CD14-positive monocyte (primary cell): ENCODE data around the gene AKR7A3. TPM values are rescaled to one million over a fixed set of nuclear protein-coding genes. Genes with fewer than 3 reads are reported as not detected.

Experiments used
- DNase-seq, 3 donors: peaks; one replicate each; pipeline ENCODE4 v3.0.0-alpha.2; 2011 to 2022
- H2AFZ ChIP-seq: 2 replicates; pipeline ENCODE4 v1.6.0; 2012; ENCODE audit warnings: mild to moderate bottlenecking, low read depth, low read length, inconsistent platforms; ENCODE audit not compliant: insufficient read depth, poor library complexity, severe bottlenecking
- H3K27ac ChIP-seq, 2 donors: 1 replicate in 1 of 2; 2 replicates in 1 of 2; pipeline ENCODE4 v1.5.1; 2012 to 2013; ENCODE audit warnings: low read length in 2 of 2, control low read depth in 1 of 2, inconsistent platforms in 1 of 2, low read depth in 1 of 2, mild to moderate bottlenecking in 1 of 2
- H3K27me3 ChIP-seq, 2 donors: one replicate each; pipeline versions ENCODE4 v1.6.0 to v1.6.1; 2011 to 2013; ENCODE audit warnings: low read length in 2 of 2; ENCODE audit not compliant: control insufficient read depth in 2 of 2, insufficient read depth in 2 of 2
- H3K36me3 ChIP-seq, 2 donors: replicated peaks in 1 of 2; 1 replicate in 1 of 2; 2 replicates in 1 of 2; pipeline versions ENCODE4 v1.5.1 to v1.6.1; 2012 to 2013; ENCODE audit warnings: low read length in 2 of 2, control low read depth in 1 of 2, inconsistent platforms in 1 of 2, mild to moderate bottlenecking in 1 of 2; ENCODE audit not compliant: insufficient read depth in 2 of 2, control insufficient read depth in 1 of 2
- H3K4me1 ChIP-seq, 2 donors: 1 replicate in 1 of 2; 2 replicates in 1 of 2; pipeline versions ENCODE4 v1.5.1 to v1.6.1; 2012 to 2013; ENCODE audit warnings: low read length in 2 of 2, control low read depth in 1 of 2, inconsistent platforms in 1 of 2, mild to moderate bottlenecking in 1 of 2, moderate library complexity in 1 of 2; ENCODE audit not compliant: insufficient read depth in 2 of 2, control insufficient read depth in 1 of 2
- H3K4me2 ChIP-seq: replicated peaks from 2 replicates; pipeline ENCODE3; 2012; ENCODE audit warnings: low read length, moderate library complexity, mild to moderate bottlenecking; ENCODE audit not compliant: poor library complexity, severe bottlenecking; ENCODE audit errors: extremely low read depth
- H3K4me3 ChIP-seq, 3 experiments: fragments of 200-600 bp in 1 of 3; sonication (generic) in 1 of 3; replicated peaks in 1 of 3; 1 replicate in 2 of 3; 2 replicates in 1 of 3; pipeline ENCODE4 v1.5.1; 2011 to 2013; ENCODE audit warnings: low read length in 3 of 3, mild to moderate bottlenecking in 3 of 3, control low read depth in 2 of 3, low read depth in 2 of 3, inconsistent platforms in 1 of 3, moderate library complexity in 1 of 3
- H3K79me2 ChIP-seq: 2 replicates; pipeline ENCODE4 v1.6.0; 2012; ENCODE audit warnings: mild to moderate bottlenecking, control low read depth, inconsistent platforms, low read length, moderate library complexity; ENCODE audit not compliant: insufficient read depth
- H3K9ac ChIP-seq: 2 replicates; pipeline ENCODE4 v1.6.0; 2017; ENCODE audit warnings: low read length, mild to moderate bottlenecking; ENCODE audit not compliant: insufficient read depth, poor library complexity, severe bottlenecking
- H3K9me3 ChIP-seq, 2 donors: replicated peaks in 1 of 2; 1 replicate in 1 of 2; 2 replicates in 1 of 2; pipeline versions ENCODE4 v1.5.1 to v1.6.1; 2012 to 2013; ENCODE audit warnings: low read length in 2 of 2, control low read depth in 1 of 2; ENCODE audit not compliant: control insufficient read depth in 1 of 2, insufficient read depth in 1 of 2
- H4K20me1 ChIP-seq: 2 replicates; pipeline ENCODE4 v1.6.0; 2012; ENCODE audit warnings: mild to moderate bottlenecking, low read length, control low read depth, moderate library complexity; ENCODE audit not compliant: insufficient read depth
- H3K27ac Mint-ChIP-seq, 7 donors: one replicate each; pipeline ENCODE4 v1.8.0; 2020; ENCODE audit warnings: mild to moderate bottlenecking in 7 of 7, mixed read lengths in 7 of 7, moderate library complexity in 6 of 7, inconsistent platforms in 2 of 7
- H3K27me3 Mint-ChIP-seq, 3 donors: one replicate each; pipeline ENCODE4 v1.8.0; 2021 to 2022; ENCODE audit warnings: low read depth in 3 of 3, mild to moderate bottlenecking in 3 of 3, mixed read lengths in 3 of 3, moderate library complexity in 3 of 3, inconsistent platforms in 1 of 3
- H3K36me3 Mint-ChIP-seq, 2 donors: one replicate each; pipeline ENCODE4 v1.8.0; 2020; ENCODE audit warnings: mixed read lengths in 2 of 2, inconsistent platforms in 1 of 2, mild to moderate bottlenecking in 1 of 2
- H3K4me1 Mint-ChIP-seq: one replicate; pipeline ENCODE4 v1.8.0; 2020; ENCODE audit warnings: mild to moderate bottlenecking, mixed read lengths
- H3K4me3 Mint-ChIP-seq, 2 donors: one replicate each; pipeline ENCODE4 v1.8.0; 2020; ENCODE audit warnings: mild to moderate bottlenecking in 2 of 2, mixed read lengths in 2 of 2, moderate library complexity in 1 of 2
- H3K9me3 Mint-ChIP-seq, 7 donors: one replicate each; pipeline ENCODE4 v1.8.0; 2020 to 2022; ENCODE audit warnings: mixed read lengths in 7 of 7, mild to moderate bottlenecking in 6 of 7, moderate library complexity in 6 of 7, inconsistent platforms in 2 of 7
- WGBS: methylation state at CpG from one replicate; pipeline ENCODE4 v1.1.5; 2013; ENCODE audit warnings: missing lambda C conversion rate; ENCODE audit not compliant: insufficient coverage; 5-methylcytosine and 5-hydroxymethylcytosine counted together
- intact Hi-C, 2 donors: fragments of 100-400 bp; cut with micrococcal nuclease; formaldehyde crosslinking; loops; one replicate each; pipeline versions ENCODE4 v1.15.0 to v1.15.1; 2023
- polyA plus RNA-seq, 3 donors: library from polyadenylated mRNA; depleted of rRNA in 1 of 3; unstranded in 2 of 3; stranded (reverse) in 1 of 3; fragments of 300-500 nt in 2 of 3; fragments of >200 nt in 1 of 3; fragmentation: Illumina TruSeq in 2 of 3; gene quantifications; 1 replicate in 2 of 3; 2 replicates in 1 of 3; pipeline ENCODE4 v1.2.3, GENCODE V29; 2012 to 2021
- TF ChIP-seq, protein P1 (sequence below): fragments of 200-600 bp; IDR thresholded peaks from one replicate; pipeline ENCODE4 v1.8.0; 2022; ENCODE audit warnings: antibody characterized with exemption, mild to moderate bottlenecking

The AKR7A3 gene
- polyA plus RNA-seq, 3 donors = 0.15 to 0.56 TPM; not detected in 1

DNA sequence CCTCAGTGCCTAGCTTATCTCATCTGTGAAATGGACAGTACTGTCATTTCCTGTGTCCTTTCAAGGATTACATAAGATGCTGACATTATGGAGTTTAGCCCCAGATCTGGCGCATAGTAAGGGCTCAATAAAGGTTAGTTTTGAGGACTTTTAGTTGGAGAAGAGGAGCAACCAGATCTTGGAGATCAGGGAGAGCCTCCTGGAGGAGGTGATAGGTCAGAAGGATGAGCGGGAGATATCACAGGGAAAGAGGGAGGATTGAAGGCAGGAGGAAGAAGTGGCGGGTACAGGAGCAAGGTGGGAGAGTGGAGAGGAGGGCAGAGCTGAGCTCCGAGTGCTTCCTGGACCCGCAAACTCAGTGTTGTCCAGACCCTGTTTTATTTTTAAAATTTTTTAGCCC is 41.0 kb upstream of the AKR7A3 start:
- Histone ChIP-seq H3K9me3 (no peaks in the 10 kb centered on the region), H3K4me3 (no peak overlapping the region), H3K27me3 (no peaks in the 10 kb centered on the region), H3K79me2 (no peaks in the 10 kb centered on the region), H3K9ac (no peak overlapping the region), H3K27ac (peak overlapping the region in 1 of 2 donors; percentile 32), H3K4me1 (peaks cover 0 to 7% of the 10 kb centered on the region in 2 donors), H3K36me3 (peaks cover 48 to 72% of the 10 kb centered on the region in 2 donors), H4K20me1 (peaks cover 7% of the 10 kb centered on the region), H3K4me2 (no peak overlapping the region), H2AFZ (no peak overlapping the region)
- no peak for DNase-seq
- H3K27me3 Mint-ChIP-seq = peaks cover 0 to 1% (median 0%) of the 10 kb centered on the region in 3 donors
- peak overlapping the region in 1 of 7 donors; percentile 17 for H3K27ac Mint-ChIP-seq
- TF ChIP-seq, protein P1, sequence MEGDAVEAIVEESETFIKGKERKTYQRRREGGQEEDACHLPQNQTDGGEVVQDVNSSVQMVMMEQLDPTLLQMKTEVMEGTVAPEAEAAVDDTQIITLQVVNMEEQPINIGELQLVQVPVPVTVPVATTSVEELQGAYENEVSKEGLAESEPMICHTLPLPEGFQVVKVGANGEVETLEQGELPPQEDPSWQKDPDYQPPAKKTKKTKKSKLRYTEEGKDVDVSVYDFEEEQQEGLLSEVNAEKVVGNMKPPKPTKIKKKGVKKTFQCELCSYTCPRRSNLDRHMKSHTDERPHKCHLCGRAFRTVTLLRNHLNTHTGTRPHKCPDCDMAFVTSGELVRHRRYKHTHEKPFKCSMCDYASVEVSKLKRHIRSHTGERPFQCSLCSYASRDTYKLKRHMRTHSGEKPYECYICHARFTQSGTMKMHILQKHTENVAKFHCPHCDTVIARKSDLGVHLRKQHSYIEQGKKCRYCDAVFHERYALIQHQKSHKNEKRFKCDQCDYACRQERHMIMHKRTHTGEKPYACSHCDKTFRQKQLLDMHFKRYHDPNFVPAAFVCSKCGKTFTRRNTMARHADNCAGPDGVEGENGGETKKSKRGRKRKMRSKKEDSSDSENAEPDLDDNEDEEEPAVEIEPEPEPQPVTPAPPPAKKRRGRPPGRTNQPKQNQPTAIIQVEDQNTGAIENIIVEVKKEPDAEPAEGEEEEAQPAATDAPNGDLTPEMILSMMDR = no peak
- H3K36me3 Mint-ChIP-seq = peaks cover 38 to 65% of the 10 kb centered on the region in 2 donors
- H3K4me3 Mint-ChIP-seq = no peak overlapping the region
- 100% methylated on average over 2 of the region's 5 CpGs for WGBS
- intact Hi-C loops = no loop called here
- no peaks in the 10 kb centered on the region for H3K4me1 Mint-ChIP-seq
- H3K9me3 Mint-ChIP-seq = no peaks in the 10 kb centered on the region

DNA sequence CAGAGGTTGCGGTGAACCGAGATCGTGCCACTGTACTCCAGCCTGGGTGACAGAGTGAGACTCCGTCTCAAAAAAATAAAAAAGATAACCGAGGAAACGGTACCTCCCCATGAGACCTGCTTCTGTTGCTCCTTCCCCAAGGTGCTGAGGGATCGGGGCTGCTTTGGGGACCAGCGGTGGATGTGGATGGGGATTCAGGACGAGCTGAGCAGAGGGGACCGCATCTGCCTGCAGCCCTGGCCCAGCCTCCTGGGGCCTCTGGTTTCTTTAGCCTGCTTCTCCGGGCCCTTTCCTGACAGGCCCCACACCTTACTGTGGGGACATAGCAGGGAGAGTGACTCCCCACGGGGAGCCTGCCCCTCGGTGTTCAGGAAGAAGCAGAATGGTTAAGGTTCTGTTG is 40.6 kb upstream of the AKR7A3 start:
- WGBS = 98% methylated on average over 8 of the region's 13 CpGs
- H4K20me1 ChIP-seq = peaks cover 7% of the 10 kb centered on the region
- Mint-ChIP-seq H3K4me1 (no peaks in the 10 kb centered on the region), H3K36me3 (peaks cover 41 to 69% of the 10 kb centered on the region in 2 donors), H3K27ac (no peak overlapping the region), H3K27me3 (peaks cover 0 to 1% (median 0%) of the 10 kb centered on the region in 3 donors), H3K4me3 (no peak overlapping the region), H3K9me3 (no peaks in the 10 kb centered on the region)
- no peaks in the 10 kb centered on the region for H3K9me3 ChIP-seq
- intact Hi-C loops = no loop called here
- peak overlapping the region in 1 of 2 donors; percentile 32 for H3K27ac ChIP-seq
- no peak overlapping the region for H3K4me2 ChIP-seq
- TF ChIP-seq, protein P1 = no peak
- no peaks in the 10 kb centered on the region for H3K27me3 ChIP-seq
- peaks cover 0 to 7% of the 10 kb centered on the region in 2 donors for H3K4me1 ChIP-seq
- no peak overlapping the region for H3K4me3 ChIP-seq
- no peaks in the 10 kb centered on the region for H3K79me2 ChIP-seq
- peaks cover 52 to 77% of the 10 kb centered on the region in 2 donors for H3K36me3 ChIP-seq
- no peak overlapping the region for H2AFZ ChIP-seq
- no peak for DNase-seq
- H3K9ac ChIP-seq = no peak overlapping the region
